Upper lobe of left lung (tissue), 4 donors: ENCODE data around the gene SDK2.

Experiments
- EP300 ChIP-seq, 4 donors: sonication (generic); formaldehyde crosslinking; IDR thresholded peaks; one replicate each; pipeline ENCODE4 v1.5.1; 2017; ENCODE audit warnings: antibody characterized with exemption in 4 of 4, control low read depth in 2 of 4
- POLR2AphosphoS5 ChIP-seq, 2 donors: sonication (generic); formaldehyde crosslinking; IDR thresholded peaks; one replicate each; pipeline ENCODE4 v1.5.1; 2017; ENCODE audit warnings: antibody characterized with exemption in 2 of 2
- TF ChIP-seq, protein P1 (sequence below), 6 experiments: fragments of 450-650 bp in 4 of 6; fragments of 200-600 bp in 2 of 6; sonication (generic) in 2 of 6; IDR thresholded peaks; one replicate each; pipeline ENCODE4 v1.5.1; 2016 to 2019; ENCODE audit warnings: antibody characterized with exemption in 6 of 6

DNA sequence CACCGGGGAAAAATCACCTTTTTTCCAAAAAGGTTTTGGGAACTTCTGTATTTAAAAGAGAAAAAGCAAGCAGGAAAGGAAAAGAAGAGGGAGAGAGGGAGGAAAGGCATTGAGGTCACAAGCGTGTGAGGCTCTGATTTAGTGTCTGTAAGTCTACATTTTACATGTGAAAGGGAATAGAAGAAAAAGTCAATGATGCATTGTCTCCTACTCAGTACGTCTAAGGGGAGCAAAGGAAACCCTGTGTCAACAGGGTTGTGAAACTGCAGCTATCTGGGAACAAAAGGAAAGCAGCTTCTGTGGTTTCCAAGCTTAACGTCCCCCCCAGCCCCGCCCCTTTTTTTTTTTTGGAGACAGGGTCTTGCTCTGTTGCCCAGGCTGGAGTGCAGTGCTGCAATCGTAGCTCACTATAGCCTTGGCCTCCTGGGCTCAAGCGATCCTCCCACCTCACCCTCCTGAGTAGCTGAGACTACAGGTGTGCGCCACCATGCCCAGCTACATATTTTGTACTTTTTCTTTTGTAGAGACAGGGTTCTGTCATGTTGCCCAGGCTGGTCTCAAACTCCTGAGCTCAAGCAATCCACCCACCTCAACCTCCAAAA is 330.6 kb downstream of the SDK2 start:
- TF ChIP-seq, protein P1, sequence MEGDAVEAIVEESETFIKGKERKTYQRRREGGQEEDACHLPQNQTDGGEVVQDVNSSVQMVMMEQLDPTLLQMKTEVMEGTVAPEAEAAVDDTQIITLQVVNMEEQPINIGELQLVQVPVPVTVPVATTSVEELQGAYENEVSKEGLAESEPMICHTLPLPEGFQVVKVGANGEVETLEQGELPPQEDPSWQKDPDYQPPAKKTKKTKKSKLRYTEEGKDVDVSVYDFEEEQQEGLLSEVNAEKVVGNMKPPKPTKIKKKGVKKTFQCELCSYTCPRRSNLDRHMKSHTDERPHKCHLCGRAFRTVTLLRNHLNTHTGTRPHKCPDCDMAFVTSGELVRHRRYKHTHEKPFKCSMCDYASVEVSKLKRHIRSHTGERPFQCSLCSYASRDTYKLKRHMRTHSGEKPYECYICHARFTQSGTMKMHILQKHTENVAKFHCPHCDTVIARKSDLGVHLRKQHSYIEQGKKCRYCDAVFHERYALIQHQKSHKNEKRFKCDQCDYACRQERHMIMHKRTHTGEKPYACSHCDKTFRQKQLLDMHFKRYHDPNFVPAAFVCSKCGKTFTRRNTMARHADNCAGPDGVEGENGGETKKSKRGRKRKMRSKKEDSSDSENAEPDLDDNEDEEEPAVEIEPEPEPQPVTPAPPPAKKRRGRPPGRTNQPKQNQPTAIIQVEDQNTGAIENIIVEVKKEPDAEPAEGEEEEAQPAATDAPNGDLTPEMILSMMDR (IDR thresholded peaks at IDR 0.05), result no peak
- TF ChIP-seq POLR2AphosphoS5 (IDR thresholded peaks at IDR 0.05), result no peak
- no peak for TF ChIP-seq EP300 (IDR thresholded peaks at IDR 0.05)
